ENCODE measurements around the gene NOTCH3.

The NOTCH3 gene

GRCh38 chr19:15120135-15121026, 80.4 kb downstream of the NOTCH3 start:
- Histone ChIP-seq H4K20me1 (ENCODE audit: control insufficient read depth, insufficient read depth, low read depth, low read length) (no peaks in the 10 kb centered on the region), H3K79me2 (ENCODE audit: control insufficient read depth, low read length) (peaks cover 20% of the 10 kb centered on the region), H3F3A (ENCODE audit: control insufficient read depth, insufficient read depth) (no peaks in the 10 kb centered on the region), H3K9me3 (ENCODE audit: control insufficient read depth, insufficient read depth, low read length) (no peaks in the 10 kb centered on the region; the same call in 1 of the 2 replicates), H3K27ac (ENCODE audit: low read depth, low read length) (no peak overlapping the region), H3K4me2 (ENCODE audit: low read length) (no peak overlapping the region), H3K4me3 (ENCODE audit: low read length) (no peak overlapping the region), H3K27me3 (ENCODE audit: control insufficient read depth, low read length) (no peaks in the 10 kb centered on the region), H3K4me1 (ENCODE audit: control insufficient read depth, low read length) (peaks cover 11% of the 10 kb centered on the region), H3K36me3 (ENCODE audit: control insufficient read depth, low read length) (peaks cover 63% of the 10 kb centered on the region), H3K9me2 (replicated peaks; ENCODE audit: control insufficient read depth, low read length) (no peaks in the 10 kb centered on the region)
- TF ChIP-seq CTCF (IDR thresholded peaks at IDR 0.05; ENCODE audit: low read depth, low read length, poor library complexity, severe bottlenecking) (peak; percentile 34), EZH2phosphoT487 (IDR thresholded peaks at IDR 0.05; ENCODE audit: borderline replicate concordance, low read length) (no peak)

GRCh38 chr19:15118789-15119494, 81.9 kb downstream of the NOTCH3 start:
- Histone ChIP-seq H3K79me2 (ENCODE audit: control insufficient read depth, low read length) (peaks cover 9% of the 10 kb centered on the region), H3K4me3 (ENCODE audit: low read length) (no peak overlapping the region), H3K9me2 (replicated peaks; ENCODE audit: control insufficient read depth, low read length) (no peaks in the 10 kb centered on the region), H3F3A (ENCODE audit: control insufficient read depth, insufficient read depth) (no peaks in the 10 kb centered on the region), H3K4me2 (ENCODE audit: low read length) (no peak overlapping the region), H3K36me3 (ENCODE audit: control insufficient read depth, low read length) (peaks cover 70% of the 10 kb centered on the region), H3K27ac (ENCODE audit: low read depth, low read length) (no peak overlapping the region), H3K4me1 (ENCODE audit: control insufficient read depth, low read length) (peaks cover 4% of the 10 kb centered on the region), H3K9me3 (ENCODE audit: control insufficient read depth, insufficient read depth, low read length) (no peaks in the 10 kb centered on the region; the same call in 1 of the 2 replicates), H4K20me1 (ENCODE audit: control insufficient read depth, insufficient read depth, low read depth, low read length) (no peaks in the 10 kb centered on the region), H3K27me3 (ENCODE audit: control insufficient read depth, low read length) (no peaks in the 10 kb centered on the region)
- no peak for TF ChIP-seq CTCF (IDR thresholded peaks at IDR 0.05; ENCODE audit: low read depth, low read length, poor library complexity, severe bottlenecking)
- no peak for TF ChIP-seq EZH2phosphoT487 (IDR thresholded peaks at IDR 0.05; ENCODE audit: borderline replicate concordance, low read length)

DNA sequence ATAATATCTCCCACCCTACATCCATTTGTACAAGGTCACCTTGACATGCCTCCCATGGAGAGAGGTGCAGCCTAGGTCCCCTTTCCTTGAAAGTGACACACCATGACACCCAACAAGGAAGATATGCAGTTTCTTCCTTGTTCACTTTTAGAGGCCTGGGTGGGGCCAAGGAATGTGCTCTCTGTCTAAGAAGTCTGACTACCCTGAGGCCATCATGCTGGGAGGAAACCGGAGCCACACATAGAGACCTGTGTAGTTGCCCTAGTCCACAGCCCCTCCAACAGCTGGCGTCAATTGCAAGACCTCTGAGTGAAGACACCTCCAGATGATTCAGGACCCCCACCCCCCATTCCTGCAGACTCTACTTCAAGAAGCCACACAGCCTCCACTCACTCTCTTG, 82.5 kb downstream of the NOTCH3 start:
- H3F3A ChIP-seq (ENCODE audit: control insufficient read depth, insufficient read depth): no peaks in the 10 kb centered on the region
- H3K79me2 ChIP-seq (ENCODE audit: control insufficient read depth, low read length): peaks cover 2% of the 10 kb centered on the region
- H3K9me2 ChIP-seq (replicated peaks; ENCODE audit: control insufficient read depth, low read length): no peaks in the 10 kb centered on the region
- H3K4me3 ChIP-seq (ENCODE audit: low read length): no peak overlapping the region
- no peaks in the 10 kb centered on the region for H3K4me1 ChIP-seq (ENCODE audit: control insufficient read depth, low read length)
- no peaks in the 10 kb centered on the region for H4K20me1 ChIP-seq (ENCODE audit: control insufficient read depth, insufficient read depth, low read depth, low read length)
- H3K27me3 ChIP-seq (ENCODE audit: control insufficient read depth, low read length): no peaks in the 10 kb centered on the region
- no peak overlapping the region for H3K27ac ChIP-seq (ENCODE audit: low read depth, low read length)
- peaks cover 68% of the 10 kb centered on the region for H3K36me3 ChIP-seq (ENCODE audit: control insufficient read depth, low read length)
- no peak overlapping the region for H3K4me2 ChIP-seq (ENCODE audit: low read length)
- TF ChIP-seq EZH2phosphoT487 (IDR thresholded peaks at IDR 0.05; ENCODE audit: borderline replicate concordance, low read length) (no peak), CTCF (IDR thresholded peaks at IDR 0.05; ENCODE audit: low read depth, low read length, poor library complexity, severe bottlenecking) (no peak)
- no peaks in the 10 kb centered on the region; the same call in 1 of the 2 replicates for H3K9me3 ChIP-seq (ENCODE audit: control insufficient read depth, insufficient read depth, low read length)
